ENCODE results near the gene DGCR6L.
"Not testable (repeated sequence)": the region's sequence is repeated elsewhere in the genome, so short reads cannot be mapped to it uniquely, and the experiment has no call there.

DGCR6L gene

GRCh38 chr22:20291604-20292063 is 28.2 kb downstream of the DGCR6L start:
- no peak for DNase-seq (ENCODE audit: low read depth)

GRCh38 chr22:20291249-20291586 is 28.6 kb downstream of the DGCR6L start:
- no peak for DNase-seq (ENCODE audit: low read depth)

GRCh38 chr22:20290578-20291248 is 29.1 kb downstream of the DGCR6L start:
- no peak for DNase-seq (ENCODE audit: low read depth)

- DNase-seq (ENCODE audit: low read depth), result no peak
Observed at GRCh38 chr22:20290045-20290392, 29.8 kb downstream of the DGCR6L start.

- DNase-seq (ENCODE audit: low read depth), result not testable (repeated sequence)
Observed at GRCh38 chr22:20289182-20290044, 30.4 kb downstream of the DGCR6L start.

- DNase-seq (ENCODE audit: low read depth), result not testable (repeated sequence)
Observed at GRCh38 chr22:20286784-20287423, 33.0 kb downstream of the DGCR6L start.

- not testable (repeated sequence) for DNase-seq (ENCODE audit: low read depth)
Observed at GRCh38 chr22:20286312-20286660, 33.6 kb downstream of the DGCR6L start.

GRCh38 chr22:20285473-20286311 is 34.2 kb downstream of the DGCR6L start:
- DNase-seq (ENCODE audit: low read depth), result peak; percentile 12

- DNase-seq (ENCODE audit: low read depth), result no peak
Observed at GRCh38 chr22:20284471-20285086, 35.3 kb downstream of the DGCR6L start.

GRCh38 chr22:20283674-20284066 is 36.2 kb downstream of the DGCR6L start:
- no peak for DNase-seq (ENCODE audit: low read depth)

GRCh38 chr22:20282901-20283673 is 36.8 kb downstream of the DGCR6L start:
- no peak for DNase-seq (ENCODE audit: low read depth)

GRCh38 chr22:20281891-20282290 is 38.0 kb downstream of the DGCR6L start:
- DNase-seq (ENCODE audit: low read depth), result no peak

- DNase-seq (ENCODE audit: low read depth), result not testable (repeated sequence)
Observed at GRCh38 chr22:20281473-20281872, 38.4 kb downstream of the DGCR6L start.

GRCh38 chr22:20280866-20281265 is 39.0 kb downstream of the DGCR6L start:
- no peak for DNase-seq (ENCODE audit: low read depth)

- not testable (repeated sequence) for DNase-seq (ENCODE audit: low read depth)
Observed at GRCh38 chr22:20280163-20280562, 39.7 kb downstream of the DGCR6L start.

GRCh38 chr22:20279662-20280134 is 40.2 kb downstream of the DGCR6L start:
- no peak for DNase-seq (ENCODE audit: low read depth)

GRCh38 chr22:20278726-20279490 is 41.0 kb downstream of the DGCR6L start:
- DNase-seq (ENCODE audit: low read depth), result not testable (repeated sequence)

- DNase-seq (ENCODE audit: low read depth), result not testable (repeated sequence)
Observed at GRCh38 chr22:20277936-20278635, 41.8 kb downstream of the DGCR6L start.

- DNase-seq (ENCODE audit: low read depth), result no peak
Observed at GRCh38 chr22:20276468-20276867, 43.4 kb downstream of the DGCR6L start.

All from stromal cell of bone marrow (primary cell).